Endothelial cell of umbilical vein (primary cell): Measurements from ENCODE around the gene BDH1. TPM values are rescaled to one million over a fixed set of nuclear protein-coding genes. Genes with fewer than 3 reads are reported as not detected.

Experiments
- BruUV-seq: library from RNA; stranded (reverse); fragments of 400-500 nt; replicated peaks from 2 replicates; lab custom pipeline; 2021; lab: Mats Ljungman, UMichigan
- CTCF ChIA-PET: fragments of 300-600, 350-600 bp; sonication (Branson Sonifier 250); formaldehyde crosslinking; loops from one replicate; lab custom pipeline; 2021; ENCODE audit warnings: antibody characterized with exemption, inconsistent platforms; lab: Charles Lee
- POLR2A ChIA-PET: fragments of 300-600, 350-600 bp; sonication (Branson Sonifier 250); formaldehyde crosslinking; loops from one replicate; lab custom pipeline; 2021; ENCODE audit warnings: antibody characterized with exemption, inconsistent platforms; lab: Charles Lee
- DNase-seq: peaks from one replicate; pipeline ENCODE4 v3.0.0-alpha.2; 2011; ENCODE audit warnings: low read depth, low spot score
- FAIRE-seq: peaks from 2 replicates; lab custom pipeline; 2011; peaks lifted over from hg19 to GRCh38; lab: Jason Lieb, UNC
- H2AFZ ChIP-seq: 2 replicates; pipeline ENCODE4 v1.6.0; 2012; ENCODE audit warnings: low read depth, low read length, control low read depth, inconsistent platforms
- H3K27ac ChIP-seq: 2 replicates; pipeline ENCODE4 v1.5.1; 2011; ENCODE audit warnings: low read depth, mild to moderate bottlenecking, control low read depth, low read length, moderate library complexity; ENCODE audit not compliant: insufficient read depth
- H3K27me3 ChIP-seq, 2 experiments: 2 replicates each; pipeline versions ENCODE4 v1.6.0 to v1.6.1; 2011; ENCODE audit warnings: low read length in 2 of 2, mixed read lengths in 1 of 2; ENCODE audit not compliant: control insufficient read depth in 2 of 2, insufficient read depth in 2 of 2
- H3K36me3 ChIP-seq, 2 experiments: 2 replicates in 1 of 2; 3 replicates in 1 of 2; pipeline ENCODE4 v1.5.1; 2011; ENCODE audit warnings: low read length in 2 of 2, mild to moderate bottlenecking in 1 of 2, moderate library complexity in 1 of 2; ENCODE audit not compliant: control insufficient read depth in 2 of 2, insufficient read depth in 2 of 2; ENCODE audit errors: extremely low read depth in 1 of 2
- H3K4me1 ChIP-seq: 3 replicates; pipeline ENCODE4 v1.5.1; 2011; ENCODE audit warnings: mild to moderate bottlenecking, low read length; ENCODE audit not compliant: control insufficient read depth, insufficient read depth; ENCODE audit errors: extremely low read depth
- H3K4me2 ChIP-seq: 2 replicates; pipeline ENCODE4 v1.6.1; 2011; ENCODE audit warnings: low read length, control low read depth, mixed read lengths; ENCODE audit not compliant: insufficient read depth
- H3K4me3 ChIP-seq, 3 experiments: fragments of 200-600 bp in 1 of 3; sonication (generic), shearing (Covaris generic) in 1 of 3; replicated peaks in 1 of 3; 2 replicates each; pipeline ENCODE4 v1.5.1; 2011 to 2016; ENCODE audit warnings: control low read depth in 3 of 3, low read length in 3 of 3, mild to moderate bottlenecking in 2 of 3, inconsistent platforms in 1 of 3, low read depth in 1 of 3, moderate library complexity in 1 of 3; ENCODE audit not compliant: insufficient read depth in 1 of 3
- H3K79me2 ChIP-seq: 2 replicates; pipeline ENCODE4 v1.6.0; 2012; ENCODE audit warnings: low read length, inconsistent platforms; ENCODE audit not compliant: control insufficient read depth, insufficient read depth
- H3K9ac ChIP-seq: replicated peaks from 2 replicates; pipeline ENCODE3; 2011; ENCODE audit warnings: low read length, control low read depth; ENCODE audit not compliant: insufficient read depth; ENCODE audit errors: extremely low read depth
- H3K9me1 ChIP-seq: replicated peaks from 3 replicates; pipeline ENCODE4 v1.6.0; 2011; ENCODE audit warnings: mild to moderate bottlenecking, low read length; ENCODE audit not compliant: control insufficient read depth, insufficient read depth; ENCODE audit errors: extremely low read depth
- H3K9me3 ChIP-seq: replicated peaks from 2 replicates; pipeline ENCODE4 v1.5.1; 2012; ENCODE audit warnings: low read length, inconsistent platforms; ENCODE audit not compliant: control insufficient read depth, insufficient read depth
- H4K20me1 ChIP-seq: replicated peaks from 2 replicates; pipeline ENCODE3; 2011; ENCODE audit warnings: mild to moderate bottlenecking, low read length; ENCODE audit not compliant: control insufficient read depth, insufficient read depth; ENCODE audit errors: extremely low read depth
- CTCF ChIP-seq, 2 donors: IDR thresholded peaks; 1 replicate in 1 of 2; 2 replicates in 1 of 2; pipeline ENCODE4 v1.5.1; 2011; ENCODE audit warnings: low read length in 2 of 2, mild to moderate bottlenecking in 2 of 2, moderate library complexity in 2 of 2, control low read depth in 1 of 2, inconsistent platforms in 1 of 2, low read depth in 1 of 2; ENCODE audit not compliant: insufficient read depth in 1 of 2; ENCODE audit errors: extremely low read depth in 1 of 2
- EZH2 ChIP-seq: IDR thresholded peaks from 2 replicates; pipeline ENCODE4 v1.6.1; 2012; ENCODE audit warnings: borderline replicate concordance, low read depth, mild to moderate bottlenecking, moderate library complexity, low read length, inconsistent platforms; ENCODE audit not compliant: severe bottlenecking
- FOS ChIP-seq: IDR thresholded peaks from 2 replicates; pipeline ENCODE4 v1.6.1; 2011; ENCODE audit warnings: mild to moderate bottlenecking, low read length, moderate library complexity, borderline replicate concordance; ENCODE audit not compliant: insufficient read depth
- GATA2 ChIP-seq: IDR thresholded peaks from 2 replicates; pipeline ENCODE4 v1.7.0; 2011; ENCODE audit warnings: low read depth, mild to moderate bottlenecking, moderate library complexity, mixed read lengths, low read length; ENCODE audit not compliant: insufficient read length, insufficient read depth
- JUN ChIP-seq: IDR thresholded peaks from 2 replicates; pipeline ENCODE4 v1.6.1; 2011; ENCODE audit warnings: borderline replicate concordance, low read depth; ENCODE audit not compliant: insufficient read length, insufficient read depth
- MAX ChIP-seq: IDR thresholded peaks from 2 replicates; pipeline ENCODE4 v1.6.1; 2011; ENCODE audit not compliant: insufficient read depth, insufficient read length
- MYC ChIP-seq: IDR thresholded peaks from one replicate; pipeline ENCODE4 v1.6.1; 2011; ENCODE audit warnings: mild to moderate bottlenecking, low read depth, low read length
- POLR2A ChIP-seq: IDR thresholded peaks from 2 replicates; pipeline ENCODE4 v1.6.1; 2012; ENCODE audit warnings: low read depth, mild to moderate bottlenecking, control low read depth, low read length
- POLR2AphosphoS5 ChIP-seq: IDR thresholded peaks from 2 replicates; pipeline ENCODE4 v1.6.1; 2012; ENCODE audit warnings: low read depth, mild to moderate bottlenecking, control low read depth, low read length, moderate library complexity; ENCODE audit not compliant: insufficient read depth
- dilution Hi-C: fragments of 300-500 bp; cut with MboI; formaldehyde crosslinking; loops from one replicate; pipeline ENCODE4 v1.15.0; 2019; ENCODE audit warnings: low sequenced_read_pairs; ENCODE audit not compliant: extremely low pct_ligation_motif_present
- intact Hi-C: fragments of 100-400 bp; cut with micrococcal nuclease; formaldehyde crosslinking; loops from one replicate; pipeline ENCODE4 v1.10.0; 2022
- polyA plus RNA-seq, 4 experiments: library from polyadenylated mRNA; depleted of rRNA in 3 of 4; stranded (reverse) in 3 of 4; unstranded in 1 of 4; fragments of >200 nt; gene quantifications; 2 replicates each; pipeline versions ENCODE4 v1.2.1 to v1.2.3, GENCODE V29; 2011 to 2012; ENCODE audit warnings: missing spikeins in 1 of 4
- total RNA-seq: library from RNA; stranded (reverse); gene quantifications from 2 replicates; pipeline ENCODE4 v1.2.3, GENCODE V29; 2021

The BDH1 gene
- total and polyA plus RNA-seq, 2 donors (not counting 3 experiments of a cell fraction or from before 2014, with no cell fraction given), result 6.9 to 12.2 TPM

GRCh38 chr3:197499427-197499826 lies 56.3 kb downstream of the BDH1 start:
- Histone ChIP-seq H3K27me3 (no peaks in the 10 kb centered on the region), H3K79me2 (no peaks in the 10 kb centered on the region), H3K4me2 (no peak overlapping the region), H3K36me3 (no peaks in the 10 kb centered on the region), H3K9me1 (no peaks in the 10 kb centered on the region), H4K20me1 (no peaks in the 10 kb centered on the region), H3K27ac (no peak overlapping the region), H3K9me3 (no peaks in the 10 kb centered on the region), H3K4me1 (no peaks in the 10 kb centered on the region), H2AFZ (peak overlapping the region; percentile 17), H3K9ac (no peak overlapping the region), H3K4me3 (no peak overlapping the region)
- FAIRE-seq (no peak), DNase-seq (no peak)
- TF ChIP-seq EZH2 (no peak), FOS (no peak), POLR2A (no peak), CTCF (IDR thresholded peaks at IDR 0.05; ENCODE audit: extremely low read depth in 1 of 2, insufficient read depth in 1 of 2, low read depth in 1 of 2, low read length in 2 of 2) (no peak), MAX (no peak), GATA2 (no peak), POLR2AphosphoS5 (no peak), JUN (no peak), MYC (no peak)
- intact Hi-C loops (no loop called here), dilution Hi-C loops (no loop called here)
- ChIA-PET POLR2A (no interaction called here), CTCF (interaction anchor here (1.0 kb wide), 1 partner anchor 242 kb away, joined by 4 read pairs; no protein-coding TSS in a partner anchor)
- no TSS peak for BruUV-seq
